ENCODE results near the gene ZNF584.

Gene ZNF584

GRCh38 chr19:58466089-58466759 is 57.8 kb downstream of the ZNF584 start:
- DNase-seq (ENCODE audit: low read depth), result no peak

- peak; percentile 95 for DNase-seq (ENCODE audit: low read depth)
Observed at GRCh38 chr19:58466760-58467589, 58.5 kb downstream of the ZNF584 start, which contains the start of gene ZNF324. Gene ZNF324 (plus strand): TSS chr19:58467080. CDS start chr19:58469186, 2,106 bp downstream.
